HG03558 (cell line): Measurements from ENCODE around the gene RAB39A.
A peak's percentile ranks its signal among the peaks of the same experiment; 100 is the strongest.

Experiments
- ATAC-seq: cut with Tn5 transposase; IDR thresholded peaks from one replicate; pipeline ENCODE4 v1.9.1; 2021; ENCODE audit warnings: moderate number of reproducible peaks; ENCODE audit not compliant: unreplicated experiment; ENCODE audit errors: extremely low read depth

RAB39A gene

DNA sequence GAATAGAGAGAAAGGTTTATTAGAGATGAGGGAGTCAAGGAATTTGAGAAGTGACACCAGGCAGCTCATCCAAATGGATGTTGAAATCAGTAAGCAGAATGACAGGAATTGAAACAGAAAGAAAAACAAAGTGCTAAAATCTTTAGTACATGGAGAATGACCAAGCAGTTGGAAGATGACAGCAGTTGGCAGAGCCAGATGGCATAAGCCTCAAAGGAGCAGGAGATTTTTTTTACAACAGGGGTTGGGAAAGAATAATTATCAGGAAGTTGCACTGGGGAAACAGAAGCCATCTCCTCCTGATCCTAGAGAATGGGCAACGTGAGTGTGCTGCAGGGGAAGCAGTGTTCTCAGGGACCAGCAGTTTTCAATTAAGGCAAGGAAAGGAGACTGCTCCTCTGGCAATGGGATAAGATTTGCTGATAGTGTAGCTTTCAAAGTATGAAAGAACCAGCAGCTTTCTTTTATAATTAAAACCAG lies 28.9 kb downstream of the RAB39A start:
- peak; percentile 81 for ATAC-seq

DNA sequence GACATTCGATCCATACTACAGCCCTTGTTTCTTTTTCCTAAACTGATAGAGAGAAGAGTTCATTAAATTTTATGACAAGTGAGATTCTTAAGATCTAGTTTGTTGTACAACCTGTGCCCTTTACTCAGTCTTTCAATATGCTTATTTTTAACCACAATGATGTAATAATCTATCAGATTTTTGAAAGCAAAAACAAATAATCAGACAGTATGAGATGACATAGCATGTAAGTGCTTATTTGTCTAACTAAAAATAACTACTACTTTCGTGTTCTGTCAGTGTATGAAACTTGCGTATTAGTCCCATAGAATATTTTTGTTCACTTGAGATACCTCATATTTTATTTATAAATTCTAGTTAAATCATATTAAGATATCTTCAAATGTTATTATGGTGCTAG lies 33.2 kb downstream of the RAB39A start:
- no peak for ATAC-seq

- ATAC-seq, result no peak
These were observed 33.9 kb downstream of the RAB39A start for GRCh38 chr11:107962181-107962580.

- no peak for ATAC-seq
These were observed 34.8 kb downstream of the RAB39A start for GRCh38 chr11:107963091-107963490.

DNA sequence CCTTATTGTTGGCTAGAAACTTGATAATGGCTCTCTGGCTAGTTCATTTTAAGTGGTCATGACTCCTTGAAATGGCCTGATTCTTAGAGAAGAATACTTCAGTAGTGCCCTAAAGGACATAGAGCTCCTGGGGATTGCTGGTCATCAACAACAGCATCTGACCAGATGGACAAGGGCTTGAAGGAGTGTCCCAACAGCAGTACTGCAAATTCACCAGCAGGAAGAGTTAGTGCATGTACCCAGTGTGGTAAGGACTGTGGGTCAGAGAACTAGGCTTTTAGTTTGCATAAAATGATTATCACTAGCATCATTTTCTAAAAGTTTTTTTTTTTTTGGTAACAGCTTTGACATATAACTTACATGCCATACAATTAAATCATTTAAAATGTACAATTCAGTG lies 41.0 kb downstream of the RAB39A start:
- ATAC-seq, result no peak

DNA sequence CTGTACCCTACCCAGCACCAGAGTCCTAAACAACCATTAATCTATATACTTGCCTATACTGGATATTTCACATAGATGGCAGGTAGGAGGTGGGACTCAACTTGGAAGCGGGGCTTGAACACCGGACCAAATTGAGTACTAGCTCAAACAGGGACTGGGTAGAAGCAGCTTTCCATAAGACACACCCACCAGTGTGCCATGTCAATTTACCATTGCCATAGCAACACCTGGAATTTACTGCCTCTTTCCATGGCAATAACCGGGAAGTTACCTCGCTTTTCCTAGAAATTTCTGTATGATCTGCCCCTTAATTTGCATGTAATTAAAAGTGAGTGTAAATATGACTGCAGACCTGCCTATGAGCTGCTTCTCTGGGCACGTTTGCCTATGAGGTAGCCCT lies 41.8 kb downstream of the RAB39A start:
- no peak for ATAC-seq

- ATAC-seq, result no peak
These were observed 45.4 kb downstream of the RAB39A start for GRCh38 chr11:107973641-107974040.

- ATAC-seq, result no peak
These were observed 60.3 kb downstream of the RAB39A start for GRCh38 chr11:107988397-107989158.

DNA sequence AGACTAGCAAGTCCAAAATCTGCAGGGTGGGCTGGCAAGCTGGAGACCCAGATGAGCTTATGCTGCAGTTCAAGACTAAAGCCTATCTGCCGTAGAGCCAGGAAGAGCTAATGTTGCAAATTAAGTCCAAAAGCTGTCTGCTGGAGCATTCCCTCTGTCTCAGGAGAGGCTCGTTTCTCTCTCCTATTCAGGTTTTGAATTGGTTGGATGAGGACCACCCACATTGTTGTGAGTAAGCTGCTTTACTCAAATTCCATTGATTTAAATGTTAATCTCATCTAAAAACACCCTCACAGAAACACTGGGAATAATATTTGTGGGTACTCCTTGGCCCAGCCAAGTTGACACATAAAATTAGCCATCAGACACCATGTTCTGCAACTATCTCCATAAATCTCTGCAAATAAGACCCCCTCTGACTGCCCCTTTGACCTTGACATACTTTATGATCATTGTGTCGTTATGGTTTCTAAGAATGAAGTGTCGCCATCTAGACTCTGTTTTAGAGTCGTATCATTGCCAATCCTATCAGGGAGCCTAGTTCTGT lies 63.7 kb downstream of the RAB39A start:
- no peak for ATAC-seq

DNA sequence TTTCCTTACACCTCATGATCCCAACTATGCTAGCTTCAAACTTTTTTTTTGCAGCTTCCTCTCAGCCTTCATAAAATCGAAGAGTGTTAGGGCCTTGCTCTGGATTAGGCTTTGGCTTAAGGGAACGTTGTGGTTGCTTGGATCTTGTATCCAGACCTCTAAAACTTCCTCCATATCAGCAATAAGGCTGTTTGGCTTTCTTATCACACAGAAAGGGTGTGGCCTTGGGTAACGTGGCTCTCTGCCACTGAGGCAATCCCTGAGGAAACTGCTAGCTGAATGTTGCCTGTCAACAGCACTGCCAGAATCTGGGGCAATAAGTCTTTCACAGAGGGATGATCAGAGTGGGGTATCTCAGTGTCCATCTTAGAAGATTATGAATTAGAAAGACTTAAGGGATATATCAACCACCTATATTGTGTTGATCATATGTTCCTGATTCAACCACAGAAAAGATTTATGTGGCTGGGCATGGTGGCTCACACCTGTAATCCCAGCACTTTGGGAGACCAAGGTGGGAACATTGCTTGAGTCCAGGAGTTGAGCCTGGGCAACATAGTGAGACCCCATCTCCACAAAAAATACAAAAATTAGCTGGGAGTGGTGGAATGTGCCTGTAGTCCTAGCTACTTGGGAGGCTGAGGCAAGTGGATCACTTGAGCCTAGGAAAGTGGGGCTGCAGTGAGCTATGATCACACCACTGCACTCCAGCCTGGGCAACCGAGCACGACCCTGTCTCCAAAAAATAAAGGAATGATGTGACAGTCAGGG lies 67.9 kb downstream of the RAB39A start:
- no peak for ATAC-seq

GRCh38 chr11:107998761-107999160 lies 70.5 kb downstream of the RAB39A start:
- no peak for ATAC-seq

DNA sequence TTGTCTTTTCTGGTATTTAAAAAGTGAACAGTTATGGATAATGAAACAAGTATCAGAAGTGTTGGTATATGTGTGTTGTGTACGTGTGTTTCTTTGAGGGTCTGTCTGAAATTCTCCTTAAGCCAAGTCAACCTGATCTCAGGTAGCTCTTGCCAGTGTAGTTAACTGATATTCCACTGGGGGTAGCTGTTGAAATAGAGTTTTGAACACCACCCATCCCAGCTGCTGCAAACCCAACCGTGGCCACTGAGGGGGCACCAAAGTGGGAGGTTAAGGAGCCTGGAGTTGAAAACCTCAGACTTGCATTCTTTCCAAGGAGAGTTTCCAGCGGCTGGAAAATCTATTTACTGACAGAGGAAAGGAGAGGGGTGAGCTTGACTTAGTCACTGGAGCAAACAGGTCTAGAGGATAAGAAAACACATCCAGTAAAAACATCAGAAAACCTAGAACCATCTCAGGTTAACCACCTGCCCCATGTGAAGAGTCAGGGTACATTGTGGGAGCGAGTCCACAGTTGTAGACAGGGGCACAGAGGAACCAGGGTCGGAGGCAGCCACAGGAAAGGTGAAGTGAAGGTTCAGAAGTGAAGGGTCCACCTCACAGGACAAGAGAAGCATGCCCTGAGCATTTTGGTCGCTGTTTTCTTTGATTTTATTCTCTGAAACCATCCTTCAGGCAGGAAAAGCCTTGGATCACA lies 71.7 kb downstream of the RAB39A start:
- ATAC-seq, result peak; percentile 73

DNA sequence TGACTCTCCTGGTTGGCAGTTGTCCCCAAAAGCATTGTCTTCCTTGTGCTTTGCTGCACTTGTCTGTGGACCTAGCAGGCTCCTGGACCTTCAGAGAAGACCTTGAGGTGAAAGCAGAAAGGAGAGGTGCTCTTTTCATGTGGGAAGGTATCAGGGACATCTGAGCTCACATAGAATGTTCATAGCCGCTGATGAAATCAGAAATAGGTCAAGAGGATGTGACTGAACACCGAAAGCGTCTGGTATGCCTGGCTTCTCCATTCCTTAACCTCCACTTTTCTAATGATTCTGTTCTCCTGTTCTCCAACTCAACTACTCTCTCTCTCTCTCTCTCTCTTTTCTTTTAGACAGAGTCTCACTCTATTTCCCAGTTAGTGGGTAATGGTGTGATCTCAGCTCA lies 74.2 kb downstream of the RAB39A start:
- ATAC-seq, result no peak

- ATAC-seq, result no peak
These were observed 75.4 kb downstream of the RAB39A start for GRCh38 chr11:108003623-108004022.

DNA sequence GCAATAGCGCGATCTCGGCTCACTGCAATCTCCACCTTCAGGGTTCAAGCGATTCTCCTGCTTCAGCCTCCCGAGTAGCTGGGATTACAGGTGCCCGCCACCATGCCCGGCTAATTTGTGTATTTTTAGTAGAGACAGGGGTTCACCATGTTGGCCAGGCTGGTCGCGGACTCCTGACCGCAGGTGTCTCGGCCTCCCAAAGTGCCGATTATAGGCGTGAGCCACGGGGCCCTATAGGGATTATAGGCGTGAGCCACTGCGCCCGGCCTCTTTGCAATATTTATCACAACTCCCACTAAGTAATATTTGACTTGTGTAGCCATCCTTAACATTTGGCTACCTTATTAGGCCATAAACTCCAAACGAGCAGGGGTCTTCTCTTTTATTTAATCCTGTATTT lies 79.6 kb downstream of the RAB39A start:
- no peak for ATAC-seq

- peak; percentile 68 for ATAC-seq
These were observed 80.6 kb downstream of the RAB39A start, which contains the start of gene CUL5 for GRCh38 chr11:108008656-108009496. CUL5 (plus strand) TSS chr11:108008898; CDS start chr11:108009349, 451 bp downstream.

DNA sequence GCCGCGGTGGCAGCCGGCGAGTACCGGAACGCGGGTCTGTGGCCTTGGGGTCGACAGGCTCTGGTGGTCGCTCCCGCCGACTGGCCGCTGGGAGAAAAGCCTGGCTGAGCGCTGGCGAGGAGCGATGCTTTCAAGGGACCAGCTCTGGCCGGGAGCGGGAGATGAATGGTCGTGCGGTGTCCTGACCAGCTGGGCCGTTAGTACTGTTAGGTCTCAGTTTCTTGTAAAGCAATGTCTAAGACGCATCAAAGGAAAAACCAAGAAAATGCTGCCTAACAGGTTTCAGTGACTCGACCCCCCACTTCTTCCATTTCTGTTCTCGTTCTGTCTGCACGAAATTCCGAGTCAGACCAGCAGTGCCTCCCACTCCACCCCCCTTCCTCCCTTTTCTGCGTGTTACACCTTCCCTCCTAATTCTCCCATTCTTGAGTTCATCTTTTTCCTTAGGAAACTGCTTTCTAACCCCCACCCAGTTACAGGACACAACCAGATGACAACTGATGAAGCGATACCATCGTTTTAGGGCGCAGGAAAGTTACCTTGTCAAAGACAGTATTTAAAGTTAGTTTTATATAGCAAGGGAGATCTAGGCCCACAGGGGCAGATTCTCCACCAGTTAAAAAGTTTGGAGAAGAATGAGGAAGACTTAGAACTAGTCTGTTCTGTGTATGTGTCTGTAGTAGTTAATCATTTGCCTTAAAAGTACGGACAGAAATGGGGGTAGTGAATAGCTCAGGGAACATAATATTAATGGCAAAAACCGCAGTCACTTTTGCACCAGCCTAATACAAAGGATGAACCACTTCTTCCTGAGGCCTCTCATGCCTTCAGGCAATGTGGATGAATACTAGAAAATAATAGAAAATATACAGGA lies 81.5 kb downstream of the RAB39A start:
- ATAC-seq, result no peak

DNA sequence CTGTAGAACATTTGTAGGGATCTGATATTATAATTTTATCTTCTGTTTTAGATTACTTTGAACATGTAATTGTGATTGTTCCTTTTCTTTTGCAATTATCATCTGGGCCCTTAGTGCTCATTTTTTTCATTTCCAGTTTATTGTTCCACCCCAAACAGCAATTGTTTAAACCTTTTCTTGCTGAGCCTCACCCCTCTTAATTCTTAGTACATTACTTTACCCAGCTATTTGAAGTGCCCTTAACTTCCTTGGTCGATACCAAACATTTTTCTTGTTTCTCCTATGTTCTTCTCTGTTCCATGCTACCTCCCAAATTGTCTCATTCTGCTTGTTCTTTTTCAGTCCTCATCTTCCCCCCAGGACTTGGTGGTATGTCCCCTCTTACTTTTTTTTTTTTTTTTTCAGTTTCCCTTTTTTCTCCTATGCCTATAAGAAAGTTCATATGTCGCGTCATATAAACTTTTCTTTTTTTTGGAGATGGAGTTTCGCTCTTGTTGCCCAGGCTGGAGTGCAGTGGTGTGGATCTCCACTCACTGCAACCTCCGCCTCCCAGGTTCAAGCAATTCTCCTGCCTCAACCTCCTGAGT lies 84.0 kb downstream of the RAB39A start:
- ATAC-seq, result no peak
